ENCODE results near the gene NTPCR.

NTPCR gene

GRCh38 chr1:232987046-232987773 lies 36.8 kb downstream of the NTPCR start:
- no peak overlapping the region for H3K27ac ChIP-seq
- no peak for TF ChIP-seq CTCF (conservative IDR thresholded peaks at IDR 0.05)

GRCh38 chr1:232987774-232988140 lies 37.3 kb downstream of the NTPCR start:
- no peak overlapping the region; the same call in 1 of the 2 replicates for H3K27ac ChIP-seq
- no peak for TF ChIP-seq CTCF (conservative IDR thresholded peaks at IDR 0.05)

GRCh38 chr1:232988572-232989040 lies 38.2 kb downstream of the NTPCR start:
- TF ChIP-seq CTCF (conservative IDR thresholded peaks at IDR 0.05), result no peak
- H3K27ac ChIP-seq, result peak overlapping the region; percentile 24; the same call in 1 of the 2 replicates

- TF ChIP-seq CTCF (conservative IDR thresholded peaks at IDR 0.05), result no peak
- H3K27ac ChIP-seq, result no peak overlapping the region
These were observed 40.0 kb downstream of the NTPCR start for GRCh38 chr1:232990176-232991128.

GRCh38 chr1:232991238-232991637 lies 40.8 kb downstream of the NTPCR start:
- TF ChIP-seq CTCF (conservative IDR thresholded peaks at IDR 0.05), result no peak

GRCh38 chr1:232992227-232992626 lies 41.8 kb downstream of the NTPCR start:
- TF ChIP-seq CTCF (conservative IDR thresholded peaks at IDR 0.05), result no peak
- no peak overlapping the region for H3K27ac ChIP-seq

More at GRCh38 chr1:232991238-232991637, 40.8 kb downstream of the NTPCR start:
- no peak overlapping the region for H3K27ac ChIP-seq

GRCh38 chr1:232993555-232993954 lies 43.1 kb downstream of the NTPCR start:
- no peak for TF ChIP-seq CTCF (conservative IDR thresholded peaks at IDR 0.05)
- H3K27ac ChIP-seq, result no peak overlapping the region
